ENCODE measurements around the gene ZBTB8B. TPM values are rescaled to one million over a fixed set of nuclear protein-coding genes. Genes with fewer than 3 reads are reported as not detected.

The ZBTB8B gene
- polyA plus RNA-seq, 1 of the 3 experiments (the other 2 are of a cell fraction): 0.08 TPM

GRCh38 chr1:32468791-32469190 is 3.9 kb downstream of the ZBTB8B start:
- H3K27me3 ChIP-seq (ENCODE audit: insufficient read depth): no peaks in the 10 kb centered on the region; the same call in 1 of the 2 replicates
- H4K20me1 ChIP-seq (ENCODE audit: insufficient read depth): no peaks in the 10 kb centered on the region
- DNase-seq: no peak
- ChIA-PET CTCF (interaction anchor here (1.2 to 2.6 kb wide), 2 partner anchors 21 to 52 kb away, joined by 4 to 9 read pairs; no protein-coding TSS in a partner anchor), POLR2A (interaction anchor here (0.6 kb wide), 1 partner anchor 74 kb away, joined by 3 read pairs; no protein-coding TSS in a partner anchor)
- 93% methylated on average over 8 of the region's 8 CpGs for WGBS (ENCODE audit: low lambda C conversion rate)
- H3K9me2 ChIP-seq: no peaks in the 10 kb centered on the region
- H3F3A ChIP-seq (replicated peaks; ENCODE audit: insufficient read depth): no peaks in the 10 kb centered on the region
- peaks cover 0 to 6% of the 10 kb centered on the region in 2 experiments; a peak in 1 of 4 replicates for H3K4me1 ChIP-seq (ENCODE audit: control insufficient read depth in 1 of 2, insufficient read depth in 2 of 2, low read depth in 1 of 2, low read length in 1 of 2)
- no peak overlapping the region for H3K4me2 ChIP-seq
- H3K4me3 ChIP-seq (ENCODE audit: low read depth in 2 of 2, low read length in 1 of 2): no peak overlapping the region
- H3K27ac ChIP-seq (ENCODE audit: low read depth in 2 of 2, low read length in 1 of 2): no peak overlapping the region
- no peak for TF ChIP-seq TEAD4 (IDR thresholded peaks at IDR 0.05; ENCODE audit: borderline replicate concordance, insufficient read depth)
- no peak overlapping the region for H3K9ac ChIP-seq
- H2AFZ ChIP-seq (ENCODE audit: low read depth): no peak overlapping the region
- no peaks in the 10 kb centered on the region for H3K79me2 ChIP-seq (ENCODE audit: insufficient read depth)
- no peaks in the 10 kb centered on the region for H3K36me3 ChIP-seq (replicated peaks in 1 of 2; ENCODE audit: control insufficient read depth in 1 of 2, insufficient read depth in 2 of 2, low read length in 1 of 2)
- H3K9me3 ChIP-seq: no peaks in the 10 kb centered on the region

- CTCF ChIA-PET: no interaction called here
- no peak for TF ChIP-seq POLR2AphosphoS5 (IDR thresholded peaks at IDR 0.05; ENCODE audit: low read depth, low read length)
- TF ChIP-seq, protein P1, sequence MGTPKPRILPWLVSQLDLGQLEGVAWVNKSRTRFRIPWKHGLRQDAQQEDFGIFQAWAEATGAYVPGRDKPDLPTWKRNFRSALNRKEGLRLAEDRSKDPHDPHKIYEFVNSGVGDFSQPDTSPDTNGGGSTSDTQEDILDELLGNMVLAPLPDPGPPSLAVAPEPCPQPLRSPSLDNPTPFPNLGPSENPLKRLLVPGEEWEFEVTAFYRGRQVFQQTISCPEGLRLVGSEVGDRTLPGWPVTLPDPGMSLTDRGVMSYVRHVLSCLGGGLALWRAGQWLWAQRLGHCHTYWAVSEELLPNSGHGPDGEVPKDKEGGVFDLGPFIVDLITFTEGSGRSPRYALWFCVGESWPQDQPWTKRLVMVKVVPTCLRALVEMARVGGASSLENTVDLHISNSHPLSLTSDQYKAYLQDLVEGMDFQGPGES (IDR thresholded peaks at IDR 0.05; ENCODE audit: low read depth, low read length): no peak
- no peak for TF ChIP-seq YY1 (IDR thresholded peaks at IDR 0.05; ENCODE audit: low read depth)
- no peak for TF ChIP-seq TCF12 (IDR thresholded peaks at IDR 0.05)
- no peak for TF ChIP-seq GABPA (IDR thresholded peaks at IDR 0.05; ENCODE audit: low read depth)
- no peak for TF ChIP-seq JUND (IDR thresholded peaks at IDR 0.05)
- TF ChIP-seq RAD21 (IDR thresholded peaks at IDR 0.05; ENCODE audit: low read length): no peak
- no peak for TF ChIP-seq REST (IDR thresholded peaks at IDR 0.05; ENCODE audit: low read depth, low read length)
- Histone ChIP-seq H3F3A (replicated peaks; ENCODE audit: insufficient read depth) (no peaks in the 10 kb centered on the region), H3K9me2 (no peaks in the 10 kb centered on the region), H3K9ac (no peak overlapping the region), H3K36me3 (replicated peaks in 1 of 2; ENCODE audit: control insufficient read depth in 1 of 2, insufficient read depth in 2 of 2, low read length in 1 of 2) (no peaks in the 10 kb centered on the region), H3K27me3 (ENCODE audit: insufficient read depth) (no peaks in the 10 kb centered on the region; the same call in 1 of the 2 replicates), H3K4me2 (no peak overlapping the region), H2AFZ (ENCODE audit: low read depth) (no peak overlapping the region), H3K9me3 (no peaks in the 10 kb centered on the region), H3K4me3 (ENCODE audit: low read depth in 2 of 2, low read length in 1 of 2) (no peak overlapping the region), H3K4me1 (ENCODE audit: control insufficient read depth in 1 of 2, insufficient read depth in 2 of 2, low read depth in 1 of 2, low read length in 1 of 2) (peaks cover 0 to 4% of the 10 kb centered on the region in 2 experiments; a peak in 1 of 4 replicates), H3K79me2 (ENCODE audit: insufficient read depth) (no peaks in the 10 kb centered on the region), H4K20me1 (ENCODE audit: insufficient read depth) (no peaks in the 10 kb centered on the region), H3K27ac (ENCODE audit: low read depth in 2 of 2, low read length in 1 of 2) (no peak overlapping the region)
- POLR2A ChIA-PET: no interaction called here
- no peak for DNase-seq
- 91% methylated on average over 11 of the region's 11 CpGs for WGBS (ENCODE audit: low lambda C conversion rate)
These were observed 5.6 kb downstream of the ZBTB8B start for GRCh38 chr1:32470431-32470830.
